GM06990 (cell line): ENCODE measurements around the gene CD81.

Source experiments
- DNase-seq: peaks from one replicate; pipeline ENCODE4 v3.0.0-alpha.2; 2011; ENCODE audit not compliant: insufficient read length; ENCODE audit errors: extremely low read depth
- H3K27me3 ChIP-seq: replicated peaks from 2 replicates; pipeline ENCODE4 v1.6.0; 2011; ENCODE audit warnings: low read length; ENCODE audit not compliant: control insufficient read depth, insufficient read depth
- H3K36me3 ChIP-seq: 2 replicates; pipeline ENCODE4 v1.5.1; 2011; ENCODE audit warnings: low read length; ENCODE audit not compliant: control insufficient read depth, insufficient read depth
- H3K4me3 ChIP-seq: replicated peaks from 2 replicates; pipeline ENCODE4 v1.5.1; 2011; ENCODE audit warnings: low read depth, mild to moderate bottlenecking, control low read depth, low read length
- CTCF ChIP-seq: IDR thresholded peaks from 2 replicates; pipeline ENCODE4 v1.5.1; 2011; ENCODE audit warnings: low read length, control low read depth, mild to moderate bottlenecking, inconsistent platforms; ENCODE audit not compliant: insufficient read depth, poor library complexity, severe bottlenecking

The CD81 gene

DNA sequence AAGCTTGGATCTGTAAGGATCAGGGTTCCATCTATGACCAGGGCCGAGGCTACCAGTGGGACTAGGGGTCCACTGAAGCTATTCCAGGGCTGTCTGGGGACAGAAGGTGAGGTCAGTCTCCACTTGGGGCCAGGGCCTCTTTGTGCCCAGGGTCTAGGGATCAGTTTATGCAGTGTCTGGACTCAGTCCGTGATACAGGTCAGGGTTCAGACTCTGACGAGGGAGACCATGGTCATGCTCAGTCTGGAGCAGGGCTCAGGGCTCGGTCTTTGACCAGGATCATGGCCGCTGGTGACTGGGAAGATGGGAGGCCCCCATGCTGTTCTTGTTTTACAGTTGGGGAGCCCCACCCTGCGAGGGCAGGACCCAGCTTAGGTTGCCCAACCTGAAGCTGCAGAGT lies 35.2 kb downstream of the CD81 start:
- Histone ChIP-seq H3K36me3 (no peaks in the 10 kb centered on the region), H3K4me3 (no peak overlapping the region), H3K27me3 (no peaks in the 10 kb centered on the region; the same call in 1 of the 2 replicates)
- TF ChIP-seq CTCF = no peak
- no peak for DNase-seq

- no peak for TF ChIP-seq CTCF
Measured at GRCh38 chr11:2413742-2414579, 36.9 kb downstream of the CD81 start.

GRCh38 chr11:2414616-2415015 lies 37.5 kb downstream of the CD81 start:
- DNase-seq = no peak
- Histone ChIP-seq H3K27me3 (no peaks in the 10 kb centered on the region; the same call in 1 of the 2 replicates), H3K4me3 (no peak overlapping the region), H3K36me3 (no peaks in the 10 kb centered on the region)
- TF ChIP-seq CTCF = no peak

More at GRCh38 chr11:2413742-2414579, 36.9 kb downstream of the CD81 start:
- no peaks in the 10 kb centered on the region; the same call in 1 of the 2 replicates for H3K27me3 ChIP-seq
- DNase-seq = no peak
- H3K36me3 ChIP-seq = no peaks in the 10 kb centered on the region
- no peak overlapping the region for H3K4me3 ChIP-seq

GRCh38 chr11:2415171-2415570 lies 38.1 kb downstream of the CD81 start:
- Histone ChIP-seq H3K36me3 (no peaks in the 10 kb centered on the region), H3K4me3 (no peak overlapping the region), H3K27me3 (no peaks in the 10 kb centered on the region; the same call in 1 of the 2 replicates)
- TF ChIP-seq CTCF = no peak
- no peak for DNase-seq

- H3K27me3 ChIP-seq = no peaks in the 10 kb centered on the region; the same call in 1 of the 2 replicates
- TF ChIP-seq CTCF = peak; percentile 24
- no peak overlapping the region for H3K4me3 ChIP-seq
- DNase-seq = no peak
- H3K36me3 ChIP-seq = no peaks in the 10 kb centered on the region
Measured at GRCh38 chr11:2415601-2416380, 38.7 kb downstream of the CD81 start.
